ENCODE measurements around the gene LRFN3.
"Not testable (repeated sequence)": the region's sequence is repeated elsewhere in the genome, so short reads cannot be mapped to it uniquely, and the experiment has no call there.

Gene LRFN3

GRCh38 chr19:35978832-35979365 lies 42.7 kb downstream of the LRFN3 start:
- no peaks in the 10 kb centered on the region for H3K36me3 ChIP-seq (ENCODE audit: insufficient read depth, low read length)
- H3K4me1 ChIP-seq (ENCODE audit: insufficient read depth, low read length) = no peaks in the 10 kb centered on the region
- no peaks in the 10 kb centered on the region for H3K79me2 ChIP-seq (ENCODE audit: insufficient read depth, low read length)
- TF ChIP-seq EZH2 (IDR thresholded peaks at IDR 0.05; ENCODE audit: borderline replicate concordance, low read depth, low read length, severe bottlenecking) (no peak), CTCF (IDR thresholded peaks at IDR 0.05; ENCODE audit: borderline replicate concordance, extremely low read depth, low read length, poor library complexity, severe bottlenecking) (no peak)
- no peak for ATAC-seq (ENCODE audit: insufficient read depth, low read depth)
- no peaks in the 10 kb centered on the region for H4K20me1 ChIP-seq (ENCODE audit: insufficient read depth, low read length)
- H3K4me3 ChIP-seq (ENCODE audit: low read depth in 1 of 2, low read length in 2 of 2) = no peak overlapping the region
- DNase-seq = no peak
- no peak overlapping the region for H3K4me2 ChIP-seq (ENCODE audit: insufficient read depth, low read length)
- no peak overlapping the region for H3K9ac ChIP-seq (ENCODE audit: low read depth, low read length)
- H3K27me3 ChIP-seq (ENCODE audit: insufficient read depth, low read length, poor library complexity) = no peaks in the 10 kb centered on the region
- H2AFZ ChIP-seq (ENCODE audit: low read depth, low read length) = no peak overlapping the region
- H3K27ac ChIP-seq (ENCODE audit: low read length) = no peak overlapping the region
- H3K9me3 ChIP-seq (ENCODE audit: insufficient read depth, low read length, severe bottlenecking) = no peaks in the 10 kb centered on the region

DNA sequence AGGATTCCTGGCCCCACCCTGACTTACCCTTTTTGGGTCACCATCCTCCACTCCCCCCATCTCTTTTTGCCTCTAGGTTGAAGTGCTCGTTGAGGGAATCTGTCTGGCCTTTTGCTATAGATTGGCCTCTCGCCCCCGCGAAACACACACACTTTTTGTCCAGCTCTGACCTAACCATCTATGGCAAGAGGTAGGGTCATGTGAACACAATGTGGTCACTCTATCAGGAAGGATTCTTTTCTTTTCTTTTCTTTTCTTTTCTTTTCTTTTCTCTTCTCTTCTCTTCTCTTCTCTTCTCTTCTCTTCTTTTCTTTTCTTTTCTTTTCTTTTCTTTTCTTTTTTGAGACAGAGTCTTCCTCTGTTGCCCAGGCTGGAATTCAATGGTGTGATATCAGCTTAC lies 44.8 kb downstream of the LRFN3 start:
- not testable (repeated sequence) for H3K9me3 ChIP-seq (ENCODE audit: insufficient read depth, low read length, severe bottlenecking); H3K9ac ChIP-seq (ENCODE audit: low read depth, low read length); H3K36me3 ChIP-seq (ENCODE audit: insufficient read depth, low read length); H2AFZ ChIP-seq (ENCODE audit: low read depth, low read length); DNase-seq; H3K4me2 ChIP-seq (ENCODE audit: insufficient read depth, low read length); H3K27ac ChIP-seq (ENCODE audit: low read length); H4K20me1 ChIP-seq (ENCODE audit: insufficient read depth, low read length); ATAC-seq (ENCODE audit: insufficient read depth, low read depth); H3K27me3 ChIP-seq (ENCODE audit: insufficient read depth, low read length, poor library complexity); H3K4me1 ChIP-seq (ENCODE audit: insufficient read depth, low read length); H3K4me3 ChIP-seq (ENCODE audit: low read depth in 1 of 2, low read length in 2 of 2); H3K79me2 ChIP-seq (ENCODE audit: insufficient read depth, low read length)

DNA sequence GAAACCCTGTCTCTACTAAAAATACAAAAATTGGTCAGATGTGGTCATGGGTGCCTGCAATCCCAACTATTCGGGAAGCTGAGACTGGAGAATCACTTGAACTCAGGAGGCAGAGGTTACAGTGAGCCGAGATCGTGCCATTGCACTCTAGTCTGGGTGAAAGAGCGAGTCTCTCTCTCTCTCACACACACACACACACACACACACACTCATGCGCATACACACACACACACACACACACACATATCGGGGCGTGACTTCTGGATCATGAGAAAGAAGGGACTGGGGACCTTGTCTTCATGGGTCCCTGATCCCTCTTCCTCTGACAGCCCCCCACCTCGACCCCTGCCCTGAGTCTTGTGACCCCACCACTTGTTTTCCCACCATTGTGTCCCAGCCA lies 47.0 kb downstream of the LRFN3 start:
- H3K27me3 ChIP-seq (ENCODE audit: insufficient read depth, low read length, poor library complexity) = peaks cover 21% of the 10 kb centered on the region
- TF ChIP-seq EZH2 (IDR thresholded peaks at IDR 0.05; ENCODE audit: borderline replicate concordance, low read depth, low read length, severe bottlenecking) (no peak), CTCF (IDR thresholded peaks at IDR 0.05; ENCODE audit: borderline replicate concordance, extremely low read depth, low read length, poor library complexity, severe bottlenecking) (no peak)
- ATAC-seq (ENCODE audit: insufficient read depth, low read depth) = no peak

GRCh38 chr19:35986111-35986510 lies 49.9 kb downstream of the LRFN3 start:
- no peak overlapping the region for H3K27ac ChIP-seq (ENCODE audit: low read length)
- no peaks in the 10 kb centered on the region for H3K9me3 ChIP-seq (ENCODE audit: insufficient read depth, low read length, severe bottlenecking)
- no peak overlapping the region for H3K4me3 ChIP-seq (ENCODE audit: low read depth in 1 of 2, low read length in 2 of 2)
- ATAC-seq (ENCODE audit: insufficient read depth, low read depth) (no peak), DNase-seq (no peak)
- no peaks in the 10 kb centered on the region for H3K4me1 ChIP-seq (ENCODE audit: insufficient read depth, low read length)
- no peak overlapping the region for H3K4me2 ChIP-seq (ENCODE audit: insufficient read depth, low read length)
- H3K9ac ChIP-seq (ENCODE audit: low read depth, low read length) = no peak overlapping the region
- H4K20me1 ChIP-seq (ENCODE audit: insufficient read depth, low read length) = no peaks in the 10 kb centered on the region; the same call in 1 of the 2 replicates
- no peak for TF ChIP-seq CTCF (IDR thresholded peaks at IDR 0.05; ENCODE audit: borderline replicate concordance, extremely low read depth, low read length, poor library complexity, severe bottlenecking)
- no peak for TF ChIP-seq EZH2 (IDR thresholded peaks at IDR 0.05; ENCODE audit: borderline replicate concordance, low read depth, low read length, severe bottlenecking)
- peaks cover 21% of the 10 kb centered on the region for H3K27me3 ChIP-seq (ENCODE audit: insufficient read depth, low read length, poor library complexity)
- no peak overlapping the region for H2AFZ ChIP-seq (ENCODE audit: low read depth, low read length)
- no peaks in the 10 kb centered on the region for H3K79me2 ChIP-seq (ENCODE audit: insufficient read depth, low read length)
- no peaks in the 10 kb centered on the region for H3K36me3 ChIP-seq (ENCODE audit: insufficient read depth, low read length)

More for the DNA sequence above, 47.0 kb downstream of the LRFN3 start:
- no peaks in the 10 kb centered on the region for H3K36me3 ChIP-seq (ENCODE audit: insufficient read depth, low read length)
- H4K20me1 ChIP-seq (ENCODE audit: insufficient read depth, low read length) = no peaks in the 10 kb centered on the region; the same call in 1 of the 2 replicates
- H3K4me3 ChIP-seq (ENCODE audit: low read depth in 1 of 2, low read length in 2 of 2) = no peak overlapping the region
- H3K4me1 ChIP-seq (ENCODE audit: insufficient read depth, low read length) = no peaks in the 10 kb centered on the region
- H3K4me2 ChIP-seq (ENCODE audit: insufficient read depth, low read length) = no peak overlapping the region
- no peak overlapping the region for H2AFZ ChIP-seq (ENCODE audit: low read depth, low read length)
- H3K9me3 ChIP-seq (ENCODE audit: insufficient read depth, low read length, severe bottlenecking) = no peaks in the 10 kb centered on the region
- no peaks in the 10 kb centered on the region for H3K79me2 ChIP-seq (ENCODE audit: insufficient read depth, low read length)
- no peak overlapping the region for H3K27ac ChIP-seq (ENCODE audit: low read length)
- H3K9ac ChIP-seq (ENCODE audit: low read depth, low read length) = no peak overlapping the region
- DNase-seq = no peak

Data from DND-41 (cell line).